HepG2 (cell line): ENCODE data around the gene LSR.
"Not testable (repeated sequence)": the region's sequence is repeated elsewhere in the genome, so short reads cannot be mapped to it uniquely, and the experiment has no call there.

Source experiments
- SMC3 ChIP-seq: IDR thresholded peaks from 2 replicates; pipeline ENCODE4 v1.6.1; 2011; ENCODE audit warnings: low read length, improper control_type of control experiment
- TBL1XR1 ChIP-seq: fragments of 150-350 bp; IDR thresholded peaks from 2 replicates; pipeline ENCODE4 v1.6.1; 2014; ENCODE audit warnings: borderline replicate concordance, low read length; ENCODE audit not compliant: partially characterized antibody
- ZNF619 ChIP-seq: sonication (generic); formaldehyde crosslinking; IDR thresholded peaks from 2 replicates; pipeline ENCODE4 v1.4.0; 2020; ENCODE audit warnings: mild to moderate bottlenecking, missing genetic modification reagents
- TF ChIP-seq, protein P1 (sequence below): sonication (generic); formaldehyde crosslinking; IDR thresholded peaks from 2 replicates; pipeline ENCODE4 v1.8.1; 2023; ENCODE audit warnings: mild to moderate bottlenecking, missing genetic modification reagents

DNA sequence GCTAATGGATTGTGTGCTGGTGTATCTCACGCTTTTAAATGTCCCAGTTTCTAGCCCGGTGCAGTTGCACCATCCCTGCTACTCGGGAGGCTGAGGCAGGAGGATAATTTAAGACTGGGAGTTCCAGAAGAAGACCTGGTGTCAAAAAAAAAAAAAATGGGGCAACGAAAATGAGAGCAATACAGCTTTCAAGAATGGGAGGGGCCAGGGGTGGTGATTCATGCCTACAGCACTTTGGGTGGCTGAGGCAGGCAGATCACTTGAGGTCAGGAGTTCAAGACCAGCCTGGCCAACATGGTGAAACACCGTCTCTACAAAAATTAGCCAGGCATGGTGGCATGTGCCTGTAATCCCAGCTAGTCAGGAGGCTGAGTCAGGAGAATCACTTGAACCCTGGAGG is 37.3 kb downstream of the LSR start:
- not testable (repeated sequence) for TF ChIP-seq ZNF619 (CRISPR knock-in tag); SMC3; TBL1XR1
- TF ChIP-seq, protein P1, sequence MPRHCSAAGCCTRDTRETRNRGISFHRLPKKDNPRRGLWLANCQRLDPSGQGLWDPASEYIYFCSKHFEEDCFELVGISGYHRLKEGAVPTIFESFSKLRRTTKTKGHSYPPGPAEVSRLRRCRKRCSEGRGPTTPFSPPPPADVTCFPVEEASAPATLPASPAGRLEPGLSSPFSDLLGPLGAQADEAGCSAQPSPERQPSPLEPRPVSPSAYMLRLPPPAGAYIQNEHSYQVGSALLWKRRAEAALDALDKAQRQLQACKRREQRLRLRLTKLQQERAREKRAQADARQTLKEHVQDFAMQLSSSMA, result not testable (repeated sequence)
